ENCODE results near the gene FMNL2.

The FMNL2 gene

GRCh38 chr2:152611458-152612231, 276.7 kb downstream of the FMNL2 start:
- DNase-seq (ENCODE audit: low read depth in 2 of 2): no peak

GRCh38 chr2:152613235-152613634, 278.3 kb downstream of the FMNL2 start:
- no peak for DNase-seq (ENCODE audit: low read depth in 2 of 2)

- no peak for DNase-seq (ENCODE audit: low read depth in 2 of 2)
Measured at GRCh38 chr2:152615177-152615576, 280.2 kb downstream of the FMNL2 start.

- DNase-seq (ENCODE audit: low read depth in 2 of 2): no peak
Measured at GRCh38 chr2:152617456-152618192, 282.6 kb downstream of the FMNL2 start.

- no peak for DNase-seq (ENCODE audit: low read depth in 2 of 2)
Measured at GRCh38 chr2:152618193-152618564, 283.2 kb downstream of the FMNL2 start.

GRCh38 chr2:152620208-152620607, 285.2 kb downstream of the FMNL2 start:
- no peak for DNase-seq (ENCODE audit: low read depth in 2 of 2)

GRCh38 chr2:152620985-152621384, 286.0 kb downstream of the FMNL2 start:
- DNase-seq (ENCODE audit: low read depth in 2 of 2): no peak

- no peak for DNase-seq (ENCODE audit: low read depth in 2 of 2)
Measured at GRCh38 chr2:152622219-152622618, 287.2 kb downstream of the FMNL2 start.

- DNase-seq (ENCODE audit: low read depth in 2 of 2): no peak
Measured at GRCh38 chr2:152623076-152623740, 288.2 kb downstream of the FMNL2 start.

- DNase-seq (ENCODE audit: low read depth in 2 of 2): no peak
Measured at GRCh38 chr2:152623775-152624174, 288.8 kb downstream of the FMNL2 start.

GRCh38 chr2:152624805-152625204, 289.8 kb downstream of the FMNL2 start:
- no peak for DNase-seq (ENCODE audit: low read depth in 2 of 2)

- DNase-seq (ENCODE audit: low read depth in 2 of 2): no peak
Measured at GRCh38 chr2:152626911-152627339, 292.0 kb downstream of the FMNL2 start.

GRCh38 chr2:152627351-152627957, 292.5 kb downstream of the FMNL2 start:
- DNase-seq (ENCODE audit: low read depth in 2 of 2): no peak

- DNase-seq (ENCODE audit: low read depth in 2 of 2): no peak
Measured at GRCh38 chr2:152629202-152629601, 294.2 kb downstream of the FMNL2 start.

- no peak for DNase-seq (ENCODE audit: low read depth in 2 of 2)
Measured at GRCh38 chr2:152630466-152630865, 295.5 kb downstream of the FMNL2 start.

- no peak for DNase-seq (ENCODE audit: low read depth in 2 of 2)
Measured at GRCh38 chr2:152632736-152633135, 297.8 kb downstream of the FMNL2 start.

- DNase-seq (ENCODE audit: low read depth in 2 of 2): peak; percentile 55 to 60
Measured at GRCh38 chr2:152635635-152636298, 300.8 kb downstream of the FMNL2 start.

- no peak for DNase-seq (ENCODE audit: low read depth in 2 of 2)
Measured at GRCh38 chr2:152637251-152637650, 302.3 kb downstream of the FMNL2 start.

GRCh38 chr2:152638056-152638455, 303.1 kb downstream of the FMNL2 start:
- no peak for DNase-seq (ENCODE audit: low read depth in 2 of 2)

GRCh38 chr2:152638590-152638989, 303.6 kb downstream of the FMNL2 start:
- no peak for DNase-seq (ENCODE audit: low read depth in 2 of 2)

GRCh38 chr2:152644189-152644873, 309.4 kb downstream of the FMNL2 start:
- no peak for DNase-seq (ENCODE audit: low read depth in 2 of 2)
